Trophoblast cell (in vitro differentiated cells and primary cell): ENCODE data around the gene RAD51B.

Experiments used
- DNase-seq, 2 donors: peaks; one replicate each; pipeline ENCODE4 v3.0.0-alpha.2; 2016
- H2AFZ ChIP-seq: 2 replicates; pipeline ENCODE4 v1.6.1; 2013; ENCODE audit warnings: low read length, moderate library complexity, mild to moderate bottlenecking; ENCODE audit not compliant: insufficient read depth, poor library complexity
- H2AK5ac ChIP-seq: 2 replicates; pipeline ENCODE4 v1.6.1; 2013; ENCODE audit warnings: mild to moderate bottlenecking, low read length
- H2BK120ac ChIP-seq: 2 replicates; pipeline ENCODE4 v1.6.1; 2013; ENCODE audit warnings: low read length, mild to moderate bottlenecking, moderate library complexity; ENCODE audit not compliant: insufficient read depth, poor library complexity
- H2BK12ac ChIP-seq: 2 replicates; pipeline ENCODE4 v1.6.1; 2013; ENCODE audit warnings: mild to moderate bottlenecking, low read length, moderate library complexity
- H2BK5ac ChIP-seq: 2 replicates; pipeline ENCODE4 v1.6.1; 2013; ENCODE audit warnings: low read length, low read depth, moderate library complexity, mild to moderate bottlenecking; ENCODE audit not compliant: poor library complexity
- H3K14ac ChIP-seq: 2 replicates; pipeline ENCODE4 v1.6.1; 2013; ENCODE audit warnings: mild to moderate bottlenecking, low read length
- H3K18ac ChIP-seq: 2 replicates; pipeline ENCODE4 v1.6.1; 2013; ENCODE audit warnings: mild to moderate bottlenecking, low read length
- H3K23ac ChIP-seq: 2 replicates; pipeline ENCODE4 v1.6.1; 2013; ENCODE audit warnings: low read length
- H3K27ac ChIP-seq: 2 replicates; pipeline ENCODE4 v1.5.1; 2013; ENCODE audit warnings: low read depth, mild to moderate bottlenecking, inconsistent platforms, low read length, moderate library complexity
- H3K27me3 ChIP-seq: 2 replicates; pipeline ENCODE4 v1.6.1; 2013; ENCODE audit warnings: inconsistent platforms, mild to moderate bottlenecking, low read length, moderate library complexity; ENCODE audit not compliant: insufficient read depth
- H3K36me3 ChIP-seq, 2 experiments: 1 replicate in 1 of 2; 2 replicates in 1 of 2; pipeline ENCODE4 v1.6.1; 2013; ENCODE audit warnings: low read length in 2 of 2, mild to moderate bottlenecking in 2 of 2, moderate library complexity in 1 of 2; ENCODE audit not compliant: insufficient read depth in 2 of 2, control insufficient read depth in 1 of 2
- H3K4ac ChIP-seq: 2 replicates; pipeline ENCODE4 v1.6.1; 2013; ENCODE audit warnings: low read depth, mild to moderate bottlenecking, low read length, moderate library complexity
- H3K4me1 ChIP-seq, 2 experiments: 1 replicate in 1 of 2; 2 replicates in 1 of 2; pipeline ENCODE4 v1.6.1; 2013; ENCODE audit warnings: low read length in 2 of 2, mild to moderate bottlenecking in 2 of 2, moderate library complexity in 1 of 2; ENCODE audit not compliant: insufficient read depth in 2 of 2, control insufficient read depth in 1 of 2
- H3K4me2 ChIP-seq: 2 replicates; pipeline ENCODE4 v1.6.1; 2013; ENCODE audit warnings: inconsistent platforms, mild to moderate bottlenecking, low read length, moderate library complexity
- H3K4me3 ChIP-seq: 2 replicates; pipeline ENCODE4 v1.5.1; 2013; ENCODE audit warnings: mild to moderate bottlenecking, low read depth, low read length, inconsistent platforms
- H3K79me1 ChIP-seq: one replicate; pipeline ENCODE4 v1.6.1; 2013; ENCODE audit warnings: low read length
- H3K79me2 ChIP-seq: 2 replicates; pipeline ENCODE4 v1.6.1; 2013; ENCODE audit warnings: low read length, mild to moderate bottlenecking; ENCODE audit not compliant: control insufficient read depth, insufficient read depth, poor library complexity
- H3K9ac ChIP-seq: 2 replicates; pipeline ENCODE4 v1.6.1; 2013; ENCODE audit warnings: mild to moderate bottlenecking, low read length
- H3K9me3 ChIP-seq: 2 replicates; pipeline ENCODE4 v1.6.1; 2013; ENCODE audit warnings: low read depth, mild to moderate bottlenecking, control low read depth, inconsistent platforms, low read length; ENCODE audit not compliant: insufficient read depth
- H4K12ac ChIP-seq: 2 replicates; pipeline ENCODE4 v1.6.1; 2013; ENCODE audit warnings: low read depth, mild to moderate bottlenecking, low read length, moderate library complexity
- H4K8ac ChIP-seq: 2 replicates; pipeline ENCODE4 v1.6.1; 2013; ENCODE audit warnings: low read depth, mild to moderate bottlenecking, low read length, moderate library complexity
- H4K91ac ChIP-seq: one replicate; pipeline ENCODE4 v1.6.1; 2013; ENCODE audit warnings: low read depth, mild to moderate bottlenecking, low read length, moderate library complexity
- WGBS: extraction: QIAGEN DNeasy Blood & Tissue Kit; methylation state at CpG from one replicate; pipeline ENCODE4 v1.1.7; 2013; ENCODE audit warnings: missing lambda C conversion rate; ENCODE audit not compliant: insufficient read length, insufficient coverage; ENCODE audit errors: extremely low coverage; 5-methylcytosine and 5-hydroxymethylcytosine counted together

RAD51B gene

GRCh38 chr14:68167383-68168087, 348.0 kb downstream of the RAD51B start:
- no peaks in the 10 kb centered on the region for H3K36me3 ChIP-seq
- H3K4ac ChIP-seq: no peak overlapping the region
- no peaks in the 10 kb centered on the region for H3K9me3 ChIP-seq
- H3K9ac ChIP-seq: no peak overlapping the region
- H4K12ac ChIP-seq: no peak overlapping the region
- H3K79me2 ChIP-seq: no peaks in the 10 kb centered on the region
- no peak overlapping the region for H3K4me3 ChIP-seq
- H3K23ac ChIP-seq: no peak overlapping the region
- H2AFZ ChIP-seq: no peak overlapping the region
- no peak overlapping the region for H2BK120ac ChIP-seq
- no peak overlapping the region for H2BK5ac ChIP-seq
- H3K14ac ChIP-seq: no peak overlapping the region
- no peak overlapping the region for H2BK12ac ChIP-seq
- no peak overlapping the region for H3K27ac ChIP-seq
- H3K4me1 ChIP-seq: peaks cover 0 to 1% of the 10 kb centered on the region in 2 experiments
- no CpG with 5 or more reads among the region's 5 CpGs for WGBS
- no peaks in the 10 kb centered on the region for H3K27me3 ChIP-seq
- H4K91ac ChIP-seq: no peak overlapping the region
- no peak overlapping the region for H2AK5ac ChIP-seq
- no peak overlapping the region for H3K18ac ChIP-seq
- DNase-seq: no peak
- peaks cover 4% of the 10 kb centered on the region for H3K79me1 ChIP-seq
- H3K4me2 ChIP-seq: no peak overlapping the region
- H4K8ac ChIP-seq: no peak overlapping the region

DNA sequence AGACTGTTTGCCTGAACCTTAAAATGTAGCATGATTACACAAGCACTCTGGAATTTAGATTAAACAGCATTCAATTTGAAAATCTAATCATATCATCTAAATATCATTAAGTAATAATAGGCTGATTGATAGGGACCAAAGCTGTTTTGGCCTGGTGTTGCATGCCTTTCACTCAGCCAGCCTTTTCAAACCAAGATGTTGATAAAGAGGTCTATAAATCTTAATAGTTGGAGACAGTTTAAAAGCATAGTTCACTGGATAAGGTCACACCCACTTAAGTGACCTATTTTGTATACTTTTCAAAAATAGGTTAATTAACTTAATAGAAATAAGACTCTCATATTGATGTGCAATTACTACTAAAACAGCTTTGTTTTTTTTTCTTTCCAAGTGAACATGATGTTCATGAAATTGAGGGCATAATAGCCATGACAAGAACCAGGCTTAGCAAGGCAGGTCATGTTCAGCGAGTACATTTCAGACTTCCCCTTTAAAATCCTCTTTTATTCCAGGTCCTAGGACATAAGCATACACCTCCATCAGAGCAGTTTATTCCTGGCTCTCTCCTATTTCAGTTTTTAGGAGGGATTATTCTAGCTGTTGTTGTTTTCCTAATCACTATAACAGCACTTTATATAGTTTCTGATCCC, 349.0 kb downstream of the RAD51B start:
- Histone ChIP-seq H3K14ac (no peak overlapping the region), H2AFZ (no peak overlapping the region), H3K23ac (no peak overlapping the region), H3K4me1 (peaks cover 0 to 1% of the 10 kb centered on the region in 2 experiments), H3K4ac (no peak overlapping the region), H3K27me3 (no peaks in the 10 kb centered on the region), H3K4me2 (no peak overlapping the region), H4K8ac (no peak overlapping the region), H2BK12ac (no peak overlapping the region), H3K18ac (no peak overlapping the region), H3K9ac (no peak overlapping the region), H2BK5ac (no peak overlapping the region), H3K36me3 (no peaks in the 10 kb centered on the region), H3K79me1 (peaks cover 2% of the 10 kb centered on the region), H2BK120ac (no peak overlapping the region), H3K79me2 (no peaks in the 10 kb centered on the region), H4K91ac (no peak overlapping the region), H3K27ac (no peak overlapping the region), H3K4me3 (no peak overlapping the region), H3K9me3 (no peaks in the 10 kb centered on the region), H2AK5ac (no peak overlapping the region), H4K12ac (no peak overlapping the region)
- WGBS: no CpG with 5 or more reads among the region's 1 CpG
- no peak for DNase-seq

GRCh38 chr14:68172216-68172615, 352.6 kb downstream of the RAD51B start:
- WGBS: no CpG with 5 or more reads among the region's 3 CpGs
- H3K27ac ChIP-seq: no peak overlapping the region
- H2AFZ ChIP-seq: no peak overlapping the region
- no peak overlapping the region for H3K14ac ChIP-seq
- H3K23ac ChIP-seq: no peak overlapping the region
- H4K91ac ChIP-seq: no peak overlapping the region
- no peak overlapping the region for H2BK12ac ChIP-seq
- DNase-seq: no peak
- H3K9ac ChIP-seq: no peak overlapping the region
- no peaks in the 10 kb centered on the region for H3K36me3 ChIP-seq
- H3K18ac ChIP-seq: no peak overlapping the region
- no peak overlapping the region for H2BK120ac ChIP-seq
- no peak overlapping the region for H2BK5ac ChIP-seq
- no peaks in the 10 kb centered on the region for H3K9me3 ChIP-seq
- H3K79me2 ChIP-seq: no peaks in the 10 kb centered on the region
- H3K79me1 ChIP-seq: peaks cover 2% of the 10 kb centered on the region
- H3K4me3 ChIP-seq: no peak overlapping the region
- H2AK5ac ChIP-seq: no peak overlapping the region
- H4K8ac ChIP-seq: no peak overlapping the region
- no peaks in the 10 kb centered on the region for H3K4me1 ChIP-seq
- H3K27me3 ChIP-seq: no peaks in the 10 kb centered on the region
- no peak overlapping the region for H3K4ac ChIP-seq
- H4K12ac ChIP-seq: no peak overlapping the region
- H3K4me2 ChIP-seq: no peak overlapping the region

GRCh38 chr14:68172627-68173026, 353.0 kb downstream of the RAD51B start:
- no peak overlapping the region for H2BK120ac ChIP-seq
- H3K79me2 ChIP-seq: no peaks in the 10 kb centered on the region
- no peak overlapping the region for H3K9ac ChIP-seq
- H4K12ac ChIP-seq: no peak overlapping the region
- H2BK12ac ChIP-seq: no peak overlapping the region
- H3K14ac ChIP-seq: no peak overlapping the region
- no peak overlapping the region for H4K91ac ChIP-seq
- H3K9me3 ChIP-seq: no peaks in the 10 kb centered on the region
- no peak overlapping the region for H3K4me2 ChIP-seq
- no peak overlapping the region for H3K4ac ChIP-seq
- no peak overlapping the region for H3K4me3 ChIP-seq
- H2AFZ ChIP-seq: no peak overlapping the region
- no peak overlapping the region for H2AK5ac ChIP-seq
- H3K18ac ChIP-seq: no peak overlapping the region
- H3K36me3 ChIP-seq: no peaks in the 10 kb centered on the region
- no peaks in the 10 kb centered on the region for H3K27me3 ChIP-seq
- H4K8ac ChIP-seq: no peak overlapping the region
- no peak for DNase-seq
- WGBS: no CpG with 5 or more reads among the region's 1 CpG
- H3K27ac ChIP-seq: no peak overlapping the region
- H3K23ac ChIP-seq: no peak overlapping the region
- H3K4me1 ChIP-seq: peaks cover 0 to under 1% of the 10 kb centered on the region in 2 experiments
- H3K79me1 ChIP-seq: peaks cover 2% of the 10 kb centered on the region
- no peak overlapping the region for H2BK5ac ChIP-seq
